ENCODE data around the gene CYTH4.
A peak's percentile ranks its signal among the peaks of the same experiment; 100 is the strongest.
"Not testable (repeated sequence)": the region's sequence is repeated elsewhere in the genome, so short reads cannot be mapped to it uniquely, and the experiment has no call there.

CYTH4 gene

DNA sequence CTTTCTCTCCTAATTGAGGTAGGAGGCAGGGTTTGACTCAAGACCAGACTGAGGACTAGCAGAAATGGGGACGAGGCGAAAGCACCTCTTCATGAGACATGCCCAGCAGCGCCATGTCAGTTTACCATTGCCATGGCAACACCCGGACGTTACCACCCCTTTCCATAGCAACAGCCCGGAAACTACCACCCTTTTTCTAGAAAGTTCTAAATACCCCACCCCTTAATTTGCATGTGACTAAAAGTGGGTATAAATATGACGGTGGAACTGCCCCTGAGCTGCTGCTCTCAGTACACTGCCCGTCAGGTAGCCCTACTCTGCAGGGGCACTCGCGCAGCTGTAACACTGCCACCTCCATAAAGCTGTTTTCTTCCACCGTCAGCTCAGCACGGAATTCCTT is 32.3 kb upstream of the CYTH4 start:
- DNase-seq (ENCODE audit: low spot score), result no peak

- not testable (repeated sequence) for DNase-seq (ENCODE audit: low spot score)
Observed at GRCh38 chr22:37251836-37252235, 30.5 kb upstream of the CYTH4 start.

DNA sequence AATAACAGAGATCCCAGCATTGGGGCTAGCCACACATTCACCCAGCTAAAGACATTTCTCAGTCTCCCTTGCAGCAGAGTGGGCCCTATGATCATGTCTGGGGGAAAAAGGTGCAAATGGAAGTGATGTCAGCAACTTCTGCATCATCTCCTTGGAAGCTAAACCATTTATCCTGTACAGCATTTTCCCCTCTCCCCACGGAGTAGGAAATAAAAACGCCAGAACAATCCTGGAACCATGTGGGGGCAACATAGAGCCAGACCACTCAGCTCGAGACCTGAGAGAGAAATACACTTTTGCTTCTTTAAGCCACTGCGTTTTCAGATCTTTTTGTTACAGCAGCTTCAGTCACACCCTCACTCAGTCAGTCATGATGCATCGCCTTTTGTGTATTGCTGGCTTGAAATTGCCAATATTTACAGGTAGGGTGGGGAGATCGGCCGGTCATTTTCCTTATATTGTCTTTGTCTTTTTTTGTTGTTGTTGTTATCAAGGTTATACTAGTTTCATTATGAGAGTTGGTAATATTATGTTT is 29.1 kb upstream of the CYTH4 start:
- DNase-seq (ENCODE audit: low spot score), result no peak

DNA sequence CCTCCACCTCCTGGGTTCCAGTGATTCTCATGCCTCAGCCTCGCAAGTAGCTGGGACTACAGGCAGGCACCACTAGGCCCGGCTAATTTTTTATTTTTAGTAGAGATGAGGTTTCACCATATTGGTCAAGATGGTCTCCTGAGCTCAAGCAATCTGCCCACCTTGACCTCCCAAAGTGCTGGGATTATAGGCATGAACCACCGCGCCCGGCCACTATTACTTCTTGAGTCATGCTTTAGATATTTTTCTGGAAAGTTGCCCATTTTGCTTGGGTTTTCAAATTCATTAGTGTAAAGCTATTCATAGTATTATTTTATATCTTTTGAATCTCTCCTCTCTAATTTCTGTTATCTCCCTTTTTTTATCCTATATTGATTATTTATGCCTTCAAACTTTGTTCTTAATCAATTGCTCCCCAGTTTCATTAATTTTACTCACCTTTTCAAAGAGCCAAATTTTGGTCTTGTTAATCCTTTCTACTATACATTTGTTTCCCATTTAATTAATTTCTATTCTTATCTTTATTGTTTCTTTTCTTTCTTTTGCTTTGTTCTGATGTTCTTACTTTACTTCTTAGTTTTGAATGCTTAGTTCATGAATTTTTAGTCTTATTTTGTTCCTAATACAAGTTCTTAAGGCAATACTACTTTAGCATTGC is 28.0 kb upstream of the CYTH4 start:
- no peak for DNase-seq (ENCODE audit: low spot score)

DNA sequence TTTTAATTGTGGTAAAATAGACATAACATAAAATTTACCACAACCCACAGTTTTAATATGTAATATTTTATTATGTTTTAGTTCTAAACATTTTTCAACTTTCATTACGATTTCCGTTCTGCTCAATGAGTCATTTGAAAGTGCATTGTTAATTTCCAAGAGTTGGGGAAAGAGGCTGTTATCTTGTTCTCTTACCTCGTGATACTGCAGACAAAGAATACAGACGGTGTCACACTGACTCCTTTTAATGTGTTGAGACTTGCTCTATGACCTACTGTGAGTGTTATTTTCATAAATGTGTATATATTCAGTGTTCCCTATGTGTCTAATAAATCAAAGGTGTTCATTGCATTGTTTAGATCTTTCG is 27.5 kb upstream of the CYTH4 start:
- DNase-seq (ENCODE audit: low spot score), result no peak

DNA sequence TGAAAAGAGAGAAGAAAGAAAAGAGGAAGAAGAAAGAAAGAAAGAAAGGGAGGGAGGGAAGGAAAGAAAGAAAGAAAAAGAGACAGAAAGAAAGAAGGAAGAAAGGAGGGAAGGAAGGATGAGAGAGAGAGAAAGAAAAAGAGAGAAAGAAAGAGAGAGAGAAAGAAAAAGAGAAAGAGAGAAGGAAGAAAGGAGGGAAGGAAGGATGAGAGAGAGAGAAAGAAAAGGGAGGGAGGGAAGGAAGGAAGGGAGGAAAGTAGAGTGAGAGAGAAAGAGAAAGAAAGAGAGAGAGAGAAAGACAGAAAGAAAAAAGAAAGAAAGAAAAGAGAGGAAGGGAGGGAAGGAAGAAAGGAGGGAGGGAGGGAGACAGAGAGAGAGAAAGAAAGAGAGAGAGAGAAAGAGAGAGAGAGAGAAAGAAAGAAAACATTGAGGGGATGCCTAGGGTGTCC is 26.7 kb upstream of the CYTH4 start:
- no peak for DNase-seq (ENCODE audit: low spot score)

- DNase-seq (ENCODE audit: low spot score), result no peak
Observed at GRCh38 chr22:37256075-37256726, 26.1 kb upstream of the CYTH4 start.

GRCh38 chr22:37258005-37258752 is 24.1 kb upstream of the CYTH4 start:
- no peak for DNase-seq (ENCODE audit: low spot score)

DNA sequence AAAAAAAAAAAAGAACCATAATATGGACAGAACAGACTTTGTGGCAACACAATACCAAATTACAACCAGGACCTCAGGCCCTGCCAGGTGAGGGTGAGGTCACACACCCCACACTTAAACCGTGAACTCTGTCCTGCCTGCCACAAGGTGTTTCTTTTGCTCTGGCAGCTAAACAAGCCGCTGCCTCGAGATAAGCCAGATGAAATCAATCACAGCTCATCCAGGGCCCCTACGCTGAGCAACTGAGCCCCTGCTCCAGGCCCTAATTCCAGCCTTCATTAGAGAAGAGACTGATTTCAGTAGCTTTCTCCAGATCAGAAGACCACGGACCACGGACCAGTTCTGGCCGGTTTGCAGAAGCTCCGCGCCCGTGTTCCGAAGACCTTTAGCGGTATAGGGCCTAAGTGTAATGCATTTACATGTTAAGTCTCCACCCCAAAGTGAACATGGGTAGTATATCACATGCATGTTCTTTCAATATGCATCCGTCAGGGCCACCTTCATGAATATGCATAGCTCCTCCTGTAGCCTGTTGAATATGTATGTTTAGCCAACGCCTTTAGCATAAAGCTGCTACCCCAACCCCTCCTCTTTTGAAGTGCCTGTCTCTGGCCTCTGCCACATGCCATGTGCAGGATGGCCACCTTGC is 23.4 kb upstream of the CYTH4 start:
- DNase-seq (ENCODE audit: low spot score), result no peak

DNA sequence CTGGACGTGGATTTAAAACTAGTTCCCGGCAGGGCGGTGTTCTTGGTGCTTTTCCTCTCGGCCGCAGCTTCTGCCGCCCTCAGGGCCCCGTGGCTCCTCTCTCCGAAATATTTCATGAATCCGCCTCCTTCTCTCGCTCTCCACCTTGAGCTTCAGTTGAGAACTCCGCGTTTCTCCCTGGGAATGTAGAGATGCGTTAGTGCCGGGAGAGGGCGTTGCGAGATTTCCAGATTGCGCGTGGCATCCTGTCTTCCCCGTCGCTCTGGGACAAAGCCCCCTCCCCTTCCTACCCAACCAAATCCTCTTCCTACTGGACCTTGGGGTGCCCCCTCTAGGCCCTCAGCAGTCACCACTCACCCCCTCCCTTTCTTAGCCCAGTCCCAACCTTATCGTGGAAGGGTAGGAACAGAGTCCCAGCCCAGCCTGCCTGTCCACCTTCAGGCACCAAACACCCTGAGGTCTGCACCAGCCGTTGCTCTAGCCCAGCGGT is 22.7 kb upstream of the CYTH4 start:
- peak; percentile 51 for DNase-seq (ENCODE audit: low spot score)

GRCh38 chr22:37260155-37260795 is 22.0 kb upstream of the CYTH4 start:
- DNase-seq (ENCODE audit: low spot score), result no peak

DNA sequence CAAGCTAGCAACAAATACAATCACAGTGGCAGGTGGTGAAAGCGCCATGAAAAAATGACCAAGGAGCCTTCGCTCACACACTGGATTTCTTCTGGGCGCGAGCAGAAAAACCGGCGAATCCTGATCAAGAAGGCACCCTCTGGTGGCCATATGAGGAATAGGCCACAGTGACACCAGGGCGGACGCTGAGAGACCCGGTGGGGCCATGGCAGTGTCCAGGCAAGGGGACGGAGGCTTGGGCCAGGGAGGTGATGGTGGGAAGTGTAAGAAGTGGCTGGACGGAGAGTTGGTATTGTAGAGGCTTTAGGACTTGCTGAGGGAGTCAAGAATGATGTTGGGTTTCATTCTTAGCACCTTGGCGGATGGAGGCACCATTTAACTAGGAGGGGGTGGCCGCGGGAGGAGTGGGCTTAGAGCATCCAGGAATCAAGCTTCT is 21.4 kb upstream of the CYTH4 start:
- DNase-seq (ENCODE audit: low spot score), result peak; percentile 73

- no peak for DNase-seq (ENCODE audit: low spot score)
Observed at GRCh38 chr22:37262346-37262745, 20.0 kb upstream of the CYTH4 start.

- DNase-seq (ENCODE audit: low spot score), result no peak
Observed at GRCh38 chr22:37263966-37264887, 18.1 kb upstream of the CYTH4 start.

GRCh38 chr22:37266581-37267134 is 15.7 kb upstream of the CYTH4 start:
- DNase-seq (ENCODE audit: low spot score), result no peak

GRCh38 chr22:37267135-37267587 is 15.1 kb upstream of the CYTH4 start:
- DNase-seq (ENCODE audit: low spot score), result peak; percentile 78

- DNase-seq (ENCODE audit: low spot score), result no peak
Observed at GRCh38 chr22:37267661-37268413, 14.5 kb upstream of the CYTH4 start.

GRCh38 chr22:37269936-37270678 is 12.2 kb upstream of the CYTH4 start:
- DNase-seq (ENCODE audit: low spot score), result no peak

Measured in AG08396 (cell line).